IMR-90 (cell line): ENCODE measurements around the gene DACT2. TPM values are rescaled to one million over a fixed set of nuclear protein-coding genes. Genes with fewer than 3 reads are reported as not detected.

ENCODE experiments used
- ATAC-seq: fragments of 200-7000 bp; cut with Tn5 transposase; 2 replicates; pipeline ENCODE4 v1.9.1; 2020; ENCODE audit warnings: low read depth, mild to moderate bottlenecking, moderate library complexity
- BruUV-seq: library from RNA; stranded (reverse); fragments of 400-500 nt; replicated peaks from 2 replicates; lab custom pipeline; 2021; lab: Mats Ljungman, UMichigan
- CTCF ChIA-PET: fragments of 300-600 bp; formaldehyde crosslinking; extraction: SDS; loops from one replicate; lab custom pipeline; 2021; ENCODE audit warnings: antibody characterized with exemption; lab: Yijun Ruan, JAX
- POLR2A ChIA-PET: fragments of 300-600 bp; sonication (Branson Sonifier 250); formaldehyde crosslinking; loops from one replicate; lab custom pipeline; 2022; ENCODE audit warnings: antibody characterized with exemption; ENCODE audit not compliant: unreplicated experiment; lab: Charles Lee
- DNase-seq: peaks from one replicate; pipeline ENCODE4 v3.0.0; 2013
- H2AFZ ChIP-seq: replicated peaks from 2 replicates; pipeline ENCODE3; 2013; ENCODE audit warnings: low read length, mild to moderate bottlenecking; ENCODE audit not compliant: poor library complexity
- H2AK5ac ChIP-seq: 2 replicates; pipeline ENCODE4 v1.6.1; 2013; ENCODE audit warnings: low read depth, low read length, inconsistent platforms
- H2AK9ac ChIP-seq: replicated peaks from 2 replicates; pipeline ENCODE3; 2013; ENCODE audit warnings: mild to moderate bottlenecking, low read depth, low read length, moderate library complexity; ENCODE audit not compliant: poor library complexity
- H2BK120ac ChIP-seq: 2 replicates; pipeline ENCODE4 v1.6.1; 2013; ENCODE audit warnings: low read depth, low read length, inconsistent platforms
- H2BK15ac ChIP-seq: 3 replicates; pipeline ENCODE4 v1.6.1; 2013; ENCODE audit warnings: low read depth, low read length, inconsistent platforms
- H2BK20ac ChIP-seq: 2 replicates; pipeline ENCODE4 v1.6.1; 2013; ENCODE audit warnings: low read depth, mild to moderate bottlenecking, inconsistent platforms, low read length, moderate library complexity
- H2BK5ac ChIP-seq: 2 replicates; pipeline ENCODE4 v1.6.1; 2013; ENCODE audit warnings: mild to moderate bottlenecking, low read depth, low read length, inconsistent platforms; ENCODE audit not compliant: poor library complexity, severe bottlenecking
- H3K14ac ChIP-seq: replicated peaks from 2 replicates; pipeline ENCODE4 v1.6.1; 2013; ENCODE audit warnings: low read depth, low read length, inconsistent platforms
- H3K18ac ChIP-seq: 2 replicates; pipeline ENCODE4 v1.6.1; 2013; ENCODE audit warnings: low read depth, low read length, control low read depth
- H3K23ac ChIP-seq: 2 replicates; pipeline ENCODE4 v1.6.1; 2013; ENCODE audit warnings: low read depth, low read length, inconsistent platforms
- H3K27ac ChIP-seq: 2 replicates; pipeline ENCODE4 v1.5.1; 2013; ENCODE audit warnings: mild to moderate bottlenecking, control low read depth, low read length; ENCODE audit not compliant: insufficient read depth
- H3K27me3 ChIP-seq: 2 replicates; pipeline ENCODE4 v1.6.1; 2013; ENCODE audit warnings: low read length; ENCODE audit not compliant: control insufficient read depth, insufficient read depth
- H3K36me3 ChIP-seq: 2 replicates; pipeline ENCODE4 v1.6.1; 2013; ENCODE audit warnings: low read length, mixed read lengths; ENCODE audit not compliant: control insufficient read depth, insufficient read depth
- H3K4ac ChIP-seq: 2 replicates; pipeline ENCODE4 v1.6.1; 2013; ENCODE audit warnings: low read depth, low read length, inconsistent platforms
- H3K4me1 ChIP-seq: 2 replicates; pipeline ENCODE4 v1.6.1; 2013; ENCODE audit warnings: low read length, mixed read lengths; ENCODE audit not compliant: control insufficient read depth, insufficient read depth
- H3K4me2 ChIP-seq: 2 replicates; pipeline ENCODE4 v1.6.1; 2013; ENCODE audit warnings: low read depth, mild to moderate bottlenecking, control low read depth, low read length, moderate library complexity
- H3K4me3 ChIP-seq: 2 replicates; pipeline ENCODE4 v1.5.1; 2013; ENCODE audit warnings: low read depth, mild to moderate bottlenecking, control low read depth, low read length, moderate library complexity; ENCODE audit not compliant: insufficient read depth
- H3K56ac ChIP-seq: 2 replicates; pipeline ENCODE4 v1.6.1; 2013; ENCODE audit warnings: low read length, inconsistent platforms; ENCODE audit not compliant: insufficient read depth; ENCODE audit errors: extremely low read depth
- H3K79me1 ChIP-seq, 2 experiments: 2 replicates each; pipeline ENCODE4 v1.6.1; 2013; ENCODE audit warnings: low read length in 2 of 2, inconsistent platforms in 1 of 2, low read depth in 1 of 2
- H3K9ac ChIP-seq: 2 replicates; pipeline ENCODE4 v1.6.1; 2013; ENCODE audit warnings: low read depth, low read length, control low read depth
- H3K9me1 ChIP-seq: 2 replicates; pipeline ENCODE4 v1.6.1; 2013; ENCODE audit warnings: low read length, inconsistent platforms; ENCODE audit not compliant: insufficient read depth
- H3K9me3 ChIP-seq: 2 replicates; pipeline ENCODE4 v1.6.1; 2013; ENCODE audit warnings: low read length; ENCODE audit not compliant: control insufficient read depth, insufficient read depth
- H4K20me1 ChIP-seq: 2 replicates; pipeline ENCODE4 v1.6.1; 2013; ENCODE audit warnings: low read length, inconsistent platforms; ENCODE audit not compliant: insufficient read depth
- H4K5ac ChIP-seq: 2 replicates; pipeline ENCODE4 v1.6.1; 2013; ENCODE audit warnings: mild to moderate bottlenecking, low read depth, low read length, control low read depth
- H4K8ac ChIP-seq, 2 experiments: 2 replicates each; pipeline ENCODE4 v1.6.1; 2013; ENCODE audit warnings: low read depth in 2 of 2, low read length in 2 of 2, control low read depth in 1 of 2, inconsistent platforms in 1 of 2
- H4K91ac ChIP-seq: 2 replicates; pipeline ENCODE4 v1.6.1; 2013; ENCODE audit warnings: low read depth, low read length, inconsistent platforms; ENCODE audit not compliant: insufficient read depth
- BHLHE40 ChIP-seq: fragments of 150-350 bp; IDR thresholded peaks from 2 replicates; pipeline ENCODE4 v1.6.1; 2016; ENCODE audit warnings: mild to moderate bottlenecking, low read depth, low read length
- CEBPB ChIP-seq: IDR thresholded peaks from 2 replicates; pipeline ENCODE4 v1.6.1; 2012; ENCODE audit warnings: low read depth, low read length, improper control_type of control experiment
- ELK1 ChIP-seq: fragments of 150-350 bp; IDR thresholded peaks from 2 replicates; pipeline ENCODE4 v1.6.1; 2016; ENCODE audit warnings: low read depth, mild to moderate bottlenecking, low read length, moderate library complexity, borderline replicate concordance
- FOS ChIP-seq: fragments of 150-350 bp; IDR thresholded peaks from 2 replicates; pipeline ENCODE4 v1.6.1; 2016; ENCODE audit warnings: low read depth, low read length
- MXI1 ChIP-seq: IDR thresholded peaks from 2 replicates; pipeline ENCODE4 v1.6.1; 2012; ENCODE audit warnings: low read depth, mild to moderate bottlenecking, low read length, moderate library complexity, borderline replicate concordance
- POLR2A ChIP-seq: IDR thresholded peaks from 2 replicates; pipeline ENCODE4 v1.6.1; 2012; ENCODE audit warnings: mild to moderate bottlenecking, low read depth, low read length
- RAD21 ChIP-seq: IDR thresholded peaks from 2 replicates; pipeline ENCODE4 v1.6.1; 2012; ENCODE audit warnings: low read length, improper control_type of control experiment
- RCOR1 ChIP-seq: IDR thresholded peaks from 2 replicates; pipeline ENCODE4 v1.6.1; 2012; ENCODE audit warnings: mild to moderate bottlenecking, low read length, improper control_type of control experiment; ENCODE audit not compliant: insufficient replicate concordance
- RFX5 ChIP-seq: IDR thresholded peaks from 2 replicates; pipeline ENCODE4 v1.8.0; 2012; ENCODE audit warnings: low read depth, mild to moderate bottlenecking, low read length, moderate library complexity
- WGBS, 2 experiments: methylation state at CpG; one replicate each; pipeline versions ENCODE4 v1.1.5 to v1.1.7; 2013; ENCODE audit warnings: missing lambda C conversion rate in 2 of 2; ENCODE audit not compliant: insufficient read length in 1 of 2; ENCODE audit errors: extremely low coverage in 2 of 2; 5-methylcytosine and 5-hydroxymethylcytosine counted together
- dilution Hi-C: fragments of 300-500 bp; cut with HindIII; formaldehyde crosslinking; loops from one replicate; pipeline ENCODE4 v1.14.3; 2018; ENCODE audit warnings: low sequenced_read_pairs; ENCODE audit not compliant: unreplicated experiment
- in situ Hi-C: fragments of 300-500 bp; cut with MboI; formaldehyde crosslinking; loops from 3 replicates; pipeline ENCODE4 v1.14.3; 2019; ENCODE audit warnings: low sequenced_read_pairs, inconsistent platforms, mixed read lengths
- intact Hi-C: fragments of 100-400 bp; cut with micrococcal nuclease; formaldehyde crosslinking; loops from 2 replicates; pipeline ENCODE4 v1.10.0; 2022
- polyA plus RNA-seq, 3 experiments: library from polyadenylated mRNA; depleted of rRNA; stranded (reverse); fragments of >200 nt; gene quantifications; 2 replicates each; pipeline ENCODE4 v1.2.3, GENCODE V29; 2012; ENCODE audit warnings: low replicate concordance in 1 of 3
- total RNA-seq: library from RNA; depleted of rRNA; stranded (reverse); fragments of >200 nt; gene quantifications from 2 replicates; pipeline ENCODE4 v1.2.3, GENCODE V29; 2012
- TF ChIP-seq, protein P1 (sequence below): fragments of 150-350 bp; IDR thresholded peaks from 2 replicates; pipeline ENCODE4 v1.6.1; 2017; ENCODE audit warnings: mild to moderate bottlenecking, antibody characterized with exemption, low read length, low read depth

The DACT2 gene
- total and polyA plus RNA-seq, 2 of the 4 experiments (the other 2 are of a cell fraction): not detected

DNA sequence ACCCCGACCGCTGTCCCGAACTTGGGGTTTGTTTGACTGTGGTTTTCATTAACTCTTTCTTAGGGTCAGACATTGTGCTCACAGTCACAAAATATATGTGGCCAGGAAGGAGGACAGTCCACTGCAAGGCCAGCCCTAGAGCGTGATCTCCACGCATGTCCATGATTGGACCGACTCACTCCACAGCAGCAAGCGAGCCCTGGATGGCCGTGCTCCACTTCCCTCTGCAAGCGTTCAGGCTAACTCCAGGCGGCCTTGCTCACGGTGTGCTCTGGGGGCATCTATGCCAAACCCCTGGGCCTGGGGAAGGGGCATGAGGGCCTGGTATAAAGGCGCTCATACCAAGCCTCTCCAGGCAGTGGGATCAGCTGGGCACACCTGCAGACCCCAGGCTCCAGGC is 5.6 kb downstream of the DACT2 start:
- Histone ChIP-seq H3K14ac (no peak overlapping the region), H4K91ac (no peak overlapping the region), H4K20me1 (no peaks in the 10 kb centered on the region), H2BK15ac (no peak overlapping the region), H2AK9ac (no peak overlapping the region), H3K27me3 (no peaks in the 10 kb centered on the region), H3K56ac (no peak overlapping the region), H2BK20ac (no peak overlapping the region), H3K9me1 (no peaks in the 10 kb centered on the region), H3K9ac (no peak overlapping the region), H3K27ac (no peak overlapping the region), H2BK5ac (no peak overlapping the region), H3K36me3 (no peaks in the 10 kb centered on the region), H4K8ac (no peak overlapping the region), H2BK120ac (no peak overlapping the region), H3K9me3 (peaks cover 42% of the 10 kb centered on the region), H4K5ac (no peak overlapping the region), H3K23ac (no peak overlapping the region), H2AFZ (no peak overlapping the region), H3K4me1 (no peaks in the 10 kb centered on the region), H3K4me2 (no peak overlapping the region), H3K18ac (no peak overlapping the region), H3K4me3 (no peak overlapping the region), H3K79me1 (no peaks in the 10 kb centered on the region), H3K4ac (no peak overlapping the region), H2AK5ac (no peak overlapping the region)
- TF ChIP-seq CEBPB (no peak), RCOR1 (no peak), RAD21 (no peak), ELK1 (no peak), POLR2A (no peak), FOS (no peak), RFX5 (no peak), MXI1 (no peak), BHLHE40 (no peak)
- TF ChIP-seq, protein P1, sequence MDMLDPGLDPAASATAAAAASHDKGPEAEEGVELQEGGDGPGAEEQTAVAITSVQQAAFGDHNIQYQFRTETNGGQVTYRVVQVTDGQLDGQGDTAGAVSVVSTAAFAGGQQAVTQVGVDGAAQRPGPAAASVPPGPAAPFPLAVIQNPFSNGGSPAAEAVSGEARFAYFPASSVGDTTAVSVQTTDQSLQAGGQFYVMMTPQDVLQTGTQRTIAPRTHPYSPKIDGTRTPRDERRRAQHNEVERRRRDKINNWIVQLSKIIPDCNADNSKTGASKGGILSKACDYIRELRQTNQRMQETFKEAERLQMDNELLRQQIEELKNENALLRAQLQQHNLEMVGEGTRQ: no peak
- intact Hi-C loops: no loop called here
- in situ Hi-C loops: no loop called here
- CTCF ChIA-PET: no interaction called here
- no peak for ATAC-seq
- dilution Hi-C loops: no loop called here
- BruUV-seq: no TSS peak
- WGBS, 2 experiments: 88% methylated on average over 5 of the region's 12 CpGs; no CpG with 5 or more reads in 1 of the 2 experiments
- POLR2A ChIA-PET: no interaction called here
- DNase-seq: no peak
